Measurements from ENCODE around the gene SGPL1. TPM values are rescaled to one million over a fixed set of nuclear protein-coding genes. Genes with fewer than 3 reads are reported as not detected.

SGPL1 gene
- polyA plus RNA-seq, 1 donor from 2014 or later: 33.4 TPM

DNA sequence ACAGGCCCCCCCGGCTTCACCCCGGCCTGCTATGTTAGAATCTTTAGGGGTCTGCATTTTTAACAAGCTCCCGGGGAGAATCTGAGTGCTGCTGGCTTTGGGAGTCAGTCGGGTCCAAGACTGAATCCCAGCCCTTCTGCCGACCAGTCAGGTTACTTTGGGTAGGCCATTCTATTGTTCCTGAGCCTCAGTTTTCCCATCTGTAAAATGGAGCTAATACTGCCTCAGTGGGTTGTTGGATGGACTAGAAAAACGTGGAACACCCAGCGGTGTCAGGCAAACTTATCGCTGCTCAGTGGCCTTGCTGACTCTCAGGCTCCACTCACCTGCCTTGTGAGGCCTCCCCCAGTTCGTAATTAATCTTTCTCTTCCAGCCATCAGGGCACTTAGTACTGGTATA lies 42.3 kb upstream of the SGPL1 start:
- Histone ChIP-seq H3K27me3 (ENCODE audit: insufficient read depth, low read depth, low read length) (no peaks in the 10 kb centered on the region), H3F3A (ENCODE audit: insufficient read depth, low read length, poor library complexity, severe bottlenecking) (no peaks in the 10 kb centered on the region), H4K20me1 (ENCODE audit: insufficient read depth) (no peaks in the 10 kb centered on the region), H3K36me3 (ENCODE audit: insufficient read depth, low read length) (no peaks in the 10 kb centered on the region), H2AFZ (ENCODE audit: low read depth, low read length) (no peak overlapping the region), H3K4me2 (ENCODE audit: low read length) (no peak overlapping the region), H3K9ac (ENCODE audit: low read length) (no peak overlapping the region), H3K79me2 (replicated peaks; ENCODE audit: insufficient read depth, low read length) (no peaks in the 10 kb centered on the region), H3K27ac (ENCODE audit: low read length) (no peak overlapping the region), H3K9me3 (ENCODE audit: low read length) (no peaks in the 10 kb centered on the region), H3K9me2 (ENCODE audit: insufficient read depth, low read length) (no peaks in the 10 kb centered on the region), H3K4me3 (ENCODE audit: low read length) (no peak overlapping the region)
- TF ChIP-seq POLR2AphosphoS5 (IDR thresholded peaks at IDR 0.05) (no peak), SMC3 (conservative IDR thresholded peaks at IDR 0.05; ENCODE audit: poor library complexity) (no peak), EZH2 (IDR thresholded peaks at IDR 0.05; ENCODE audit: borderline replicate concordance, insufficient read depth, low read length, poor library complexity, severe bottlenecking) (no peak), RAD21 (conservative IDR thresholded peaks at IDR 0.05) (no peak), MXI1 (conservative IDR thresholded peaks at IDR 0.05; ENCODE audit: poor library complexity, severe bottlenecking) (no peak), EP300 (conservative IDR thresholded peaks at IDR 0.05; ENCODE audit: poor library complexity, severe bottlenecking) (no peak)

DNA sequence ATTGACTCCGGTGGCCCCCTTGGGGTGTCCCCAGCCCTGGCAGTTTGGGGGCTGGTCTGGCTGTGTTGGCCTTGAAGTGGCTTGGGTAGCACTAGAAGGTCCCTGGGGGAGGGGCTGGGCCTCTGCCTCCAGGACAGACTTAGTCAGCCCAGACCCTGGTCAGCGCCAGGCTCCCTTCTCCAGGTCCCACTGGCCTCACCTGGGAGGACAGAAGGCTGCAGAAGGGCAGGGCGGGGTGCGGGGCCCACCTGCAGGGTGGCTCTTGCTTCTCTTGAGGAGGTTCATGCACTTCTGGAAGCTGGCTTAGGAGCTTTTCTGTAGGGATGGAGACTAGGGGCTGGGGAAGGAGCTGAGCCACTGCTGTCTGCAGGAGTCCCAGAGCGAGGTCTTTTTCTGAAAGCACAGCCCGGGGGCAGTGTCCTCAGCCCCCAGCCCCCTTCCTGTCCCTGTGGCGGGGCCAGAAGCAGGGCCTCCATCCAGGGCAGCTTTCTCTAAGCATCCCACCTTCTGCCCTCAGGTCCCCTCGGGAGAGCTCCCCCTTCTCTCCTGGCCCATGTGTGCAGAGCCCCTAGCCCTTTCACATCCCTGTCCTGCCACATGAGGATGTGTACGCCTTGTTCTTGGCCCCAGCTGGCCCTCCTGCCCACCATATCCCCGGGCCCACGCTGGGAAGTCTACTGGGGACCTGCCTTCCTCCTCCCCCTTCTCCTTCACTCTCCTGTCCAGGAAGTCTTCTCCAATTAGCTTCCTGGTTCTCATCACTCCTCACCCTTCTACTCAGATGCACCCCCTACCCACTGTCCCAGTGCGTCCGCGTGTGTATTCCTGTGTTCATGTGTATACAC lies 41.6 kb upstream of the SGPL1 start:
- Histone ChIP-seq H4K20me1 (ENCODE audit: insufficient read depth) (no peaks in the 10 kb centered on the region), H3K4me3 (ENCODE audit: low read length) (no peak overlapping the region), H3K27ac (ENCODE audit: low read length) (no peak overlapping the region), H3F3A (ENCODE audit: insufficient read depth, low read length, poor library complexity, severe bottlenecking) (no peaks in the 10 kb centered on the region), H3K9ac (ENCODE audit: low read length) (no peak overlapping the region), H3K36me3 (ENCODE audit: insufficient read depth, low read length) (no peaks in the 10 kb centered on the region), H3K79me2 (replicated peaks; ENCODE audit: insufficient read depth, low read length) (no peaks in the 10 kb centered on the region), H2AFZ (ENCODE audit: low read depth, low read length) (no peak overlapping the region), H3K9me2 (ENCODE audit: insufficient read depth, low read length) (no peaks in the 10 kb centered on the region), H3K9me3 (ENCODE audit: low read length) (no peaks in the 10 kb centered on the region), H3K27me3 (ENCODE audit: insufficient read depth, low read depth, low read length) (no peaks in the 10 kb centered on the region), H3K4me2 (ENCODE audit: low read length) (no peak overlapping the region)
- TF ChIP-seq, protein P1, sequence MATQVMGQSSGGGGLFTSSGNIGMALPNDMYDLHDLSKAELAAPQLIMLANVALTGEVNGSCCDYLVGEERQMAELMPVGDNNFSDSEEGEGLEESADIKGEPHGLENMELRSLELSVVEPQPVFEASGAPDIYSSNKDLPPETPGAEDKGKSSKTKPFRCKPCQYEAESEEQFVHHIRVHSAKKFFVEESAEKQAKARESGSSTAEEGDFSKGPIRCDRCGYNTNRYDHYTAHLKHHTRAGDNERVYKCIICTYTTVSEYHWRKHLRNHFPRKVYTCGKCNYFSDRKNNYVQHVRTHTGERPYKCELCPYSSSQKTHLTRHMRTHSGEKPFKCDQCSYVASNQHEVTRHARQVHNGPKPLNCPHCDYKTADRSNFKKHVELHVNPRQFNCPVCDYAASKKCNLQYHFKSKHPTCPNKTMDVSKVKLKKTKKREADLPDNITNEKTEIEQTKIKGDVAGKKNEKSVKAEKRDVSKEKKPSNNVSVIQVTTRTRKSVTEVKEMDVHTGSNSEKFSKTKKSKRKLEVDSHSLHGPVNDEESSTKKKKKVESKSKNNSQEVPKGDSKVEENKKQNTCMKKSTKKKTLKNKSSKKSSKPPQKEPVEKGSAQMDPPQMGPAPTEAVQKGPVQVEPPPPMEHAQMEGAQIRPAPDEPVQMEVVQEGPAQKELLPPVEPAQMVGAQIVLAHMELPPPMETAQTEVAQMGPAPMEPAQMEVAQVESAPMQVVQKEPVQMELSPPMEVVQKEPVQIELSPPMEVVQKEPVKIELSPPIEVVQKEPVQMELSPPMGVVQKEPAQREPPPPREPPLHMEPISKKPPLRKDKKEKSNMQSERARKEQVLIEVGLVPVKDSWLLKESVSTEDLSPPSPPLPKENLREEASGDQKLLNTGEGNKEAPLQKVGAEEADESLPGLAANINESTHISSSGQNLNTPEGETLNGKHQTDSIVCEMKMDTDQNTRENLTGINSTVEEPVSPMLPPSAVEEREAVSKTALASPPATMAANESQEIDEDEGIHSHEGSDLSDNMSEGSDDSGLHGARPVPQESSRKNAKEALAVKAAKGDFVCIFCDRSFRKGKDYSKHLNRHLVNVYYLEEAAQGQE (IDR thresholded peaks at IDR 0.05; ENCODE audit: borderline replicate concordance): no peak
- TF ChIP-seq MXI1 (conservative IDR thresholded peaks at IDR 0.05; ENCODE audit: poor library complexity, severe bottlenecking) (no peak), TAF1 (IDR thresholded peaks at IDR 0.05; ENCODE audit: low read depth) (no peak), RAD21 (conservative IDR thresholded peaks at IDR 0.05) (no peak), EP300 (conservative IDR thresholded peaks at IDR 0.05; ENCODE audit: poor library complexity, severe bottlenecking) (no peak), SMC3 (conservative IDR thresholded peaks at IDR 0.05; ENCODE audit: poor library complexity) (no peak)
- TF ChIP-seq, protein P2, sequence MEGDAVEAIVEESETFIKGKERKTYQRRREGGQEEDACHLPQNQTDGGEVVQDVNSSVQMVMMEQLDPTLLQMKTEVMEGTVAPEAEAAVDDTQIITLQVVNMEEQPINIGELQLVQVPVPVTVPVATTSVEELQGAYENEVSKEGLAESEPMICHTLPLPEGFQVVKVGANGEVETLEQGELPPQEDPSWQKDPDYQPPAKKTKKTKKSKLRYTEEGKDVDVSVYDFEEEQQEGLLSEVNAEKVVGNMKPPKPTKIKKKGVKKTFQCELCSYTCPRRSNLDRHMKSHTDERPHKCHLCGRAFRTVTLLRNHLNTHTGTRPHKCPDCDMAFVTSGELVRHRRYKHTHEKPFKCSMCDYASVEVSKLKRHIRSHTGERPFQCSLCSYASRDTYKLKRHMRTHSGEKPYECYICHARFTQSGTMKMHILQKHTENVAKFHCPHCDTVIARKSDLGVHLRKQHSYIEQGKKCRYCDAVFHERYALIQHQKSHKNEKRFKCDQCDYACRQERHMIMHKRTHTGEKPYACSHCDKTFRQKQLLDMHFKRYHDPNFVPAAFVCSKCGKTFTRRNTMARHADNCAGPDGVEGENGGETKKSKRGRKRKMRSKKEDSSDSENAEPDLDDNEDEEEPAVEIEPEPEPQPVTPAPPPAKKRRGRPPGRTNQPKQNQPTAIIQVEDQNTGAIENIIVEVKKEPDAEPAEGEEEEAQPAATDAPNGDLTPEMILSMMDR (IDR thresholded peaks at IDR 0.05; ENCODE audit: poor library complexity, severe bottlenecking): no peak

All from neural cell (in vitro differentiated cells).